ENCODE data around the gene KIF1A.

The KIF1A gene

DNA sequence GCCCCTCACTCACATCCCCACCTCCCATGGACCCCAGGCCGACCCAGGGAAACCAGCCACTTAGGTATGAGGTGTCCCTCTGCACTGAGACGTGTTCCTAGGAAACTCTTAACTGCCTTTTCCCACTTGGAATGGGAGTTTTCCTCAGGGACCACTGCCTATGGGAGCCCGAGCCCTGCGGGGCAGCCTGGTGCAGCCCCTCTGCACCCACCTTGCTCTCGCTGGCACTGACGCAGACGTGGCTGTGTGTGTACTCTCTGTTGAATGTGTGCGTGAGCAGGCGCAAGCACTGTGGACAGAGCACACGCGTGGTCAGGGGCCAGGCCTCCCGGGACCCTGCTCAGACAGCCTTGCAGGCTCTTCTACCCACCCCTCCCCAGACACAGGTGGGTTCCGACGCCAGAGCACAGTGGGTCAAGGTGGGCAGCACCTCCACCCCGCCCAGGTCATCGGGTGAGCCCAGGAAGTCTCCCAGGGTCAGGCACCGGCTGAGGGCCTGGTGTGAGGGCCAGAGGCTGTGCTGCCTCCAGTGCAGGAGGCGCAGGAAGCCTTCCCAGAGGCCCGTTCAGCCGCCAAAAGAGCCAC, 98.3 kb downstream of the KIF1A start:
- TF ChIP-seq POLR2AphosphoS5 (IDR thresholded peaks at IDR 0.05; ENCODE audit: low read depth, low read length) (no peak), POLR2A (IDR thresholded peaks at IDR 0.05; ENCODE audit: low read depth, low read length) (no peak), TAF1 (IDR thresholded peaks at IDR 0.05; ENCODE audit: borderline replicate concordance, low read depth, low read length) (no peak)
- no peak for FAIRE-seq
- no peak for DNase-seq (ENCODE audit: insufficient read length)

DNA sequence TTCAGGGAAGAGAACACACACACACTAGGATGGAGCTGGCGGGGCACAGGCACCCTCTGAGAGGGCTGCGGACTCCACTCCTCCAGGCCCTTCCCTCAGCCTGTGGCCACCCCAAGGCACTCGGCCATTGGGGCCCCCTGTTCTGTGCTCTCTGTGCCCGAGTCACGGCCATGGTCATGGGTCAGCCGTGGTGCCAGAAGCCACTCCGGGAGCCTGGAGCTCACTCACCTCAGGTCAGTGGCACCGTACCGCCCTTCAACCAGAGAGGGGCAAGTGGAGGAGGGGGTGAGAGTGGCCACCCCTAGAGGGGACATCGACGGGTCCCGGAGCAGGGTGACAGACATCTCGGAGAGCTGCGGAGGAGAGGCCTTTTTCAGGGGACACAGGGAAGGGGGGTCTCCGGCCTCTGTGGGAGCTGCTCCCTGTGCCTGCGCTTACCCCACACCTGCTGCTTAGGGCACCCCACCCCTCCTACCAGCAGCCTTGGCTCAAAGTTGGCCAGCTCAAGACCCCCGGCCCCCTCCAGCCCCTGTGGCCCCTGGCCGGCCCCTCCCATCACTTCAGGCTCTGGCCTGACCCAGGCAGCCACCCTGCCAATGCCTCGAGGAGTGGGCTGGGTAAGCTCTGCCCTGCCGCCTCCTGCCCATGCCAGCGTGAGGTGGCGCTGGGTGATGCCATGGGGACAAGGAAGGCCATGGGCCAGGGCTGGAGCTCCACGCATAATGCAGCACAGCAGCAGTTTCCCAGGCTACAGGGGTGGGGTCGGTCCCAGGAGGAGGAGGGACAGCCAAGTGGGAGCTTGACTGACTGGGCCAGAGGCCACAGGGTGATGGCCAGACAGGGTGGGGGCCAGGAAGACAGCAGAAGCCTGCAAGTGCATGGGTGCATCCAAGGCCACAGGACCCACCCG, 99.1 kb downstream of the KIF1A start:
- FAIRE-seq, result no peak

DNA sequence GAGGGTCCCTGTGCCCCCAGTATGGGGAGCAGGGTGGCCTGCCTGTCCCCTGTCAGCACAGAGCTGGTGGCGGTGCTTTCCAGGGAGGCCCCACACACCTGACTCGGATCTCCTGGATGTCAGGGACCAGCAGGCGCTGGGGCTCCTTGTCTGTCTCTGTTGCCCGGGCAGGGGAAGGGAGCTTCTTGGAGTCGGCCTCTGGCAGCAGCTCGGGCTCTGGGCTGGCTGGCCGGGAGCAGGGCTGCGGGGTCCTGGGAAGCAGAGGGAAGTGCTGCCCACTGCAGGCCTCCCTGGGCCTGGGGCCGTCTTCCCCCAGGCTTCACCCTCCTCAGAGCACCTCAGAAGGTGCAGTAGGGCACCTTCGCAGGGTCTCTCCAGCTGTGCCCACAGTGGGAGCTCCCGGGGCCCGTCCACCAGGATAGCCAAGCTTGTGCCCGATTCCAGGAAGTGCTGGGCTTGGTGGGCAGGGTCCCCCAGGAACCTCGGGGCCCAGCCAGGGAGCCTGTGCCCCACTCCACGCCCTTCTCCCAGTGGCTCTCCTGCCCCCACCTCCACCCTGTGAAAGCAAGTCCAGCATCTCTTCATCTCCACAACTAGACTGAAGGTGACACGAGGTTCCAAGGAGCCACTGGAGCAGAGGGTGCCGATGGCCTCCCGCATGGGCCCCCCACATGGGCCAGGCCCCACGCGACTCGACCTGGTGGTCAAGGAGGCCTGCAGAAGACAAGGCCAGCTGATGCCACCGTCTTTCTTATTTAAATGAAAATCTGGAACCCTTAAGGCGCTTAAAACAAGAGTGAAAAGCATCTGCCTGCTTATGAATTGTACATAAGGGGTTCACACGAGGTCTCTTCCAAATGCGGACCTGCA, 100.1 kb downstream of the KIF1A start:
- TF ChIP-seq POLR2A (IDR thresholded peaks at IDR 0.05; ENCODE audit: low read depth, low read length), result no peak
- no peak for TF ChIP-seq POLR2AphosphoS5 (IDR thresholded peaks at IDR 0.05; ENCODE audit: low read depth, low read length)
- no peak for TF ChIP-seq TAF1 (IDR thresholded peaks at IDR 0.05; ENCODE audit: borderline replicate concordance, low read depth, low read length)
- no peak for DNase-seq (ENCODE audit: insufficient read length)
- no peak for FAIRE-seq

More for the DNA sequence above, 99.1 kb downstream of the KIF1A start:
- no peak for DNase-seq (ENCODE audit: insufficient read length)
- TF ChIP-seq TAF1 (IDR thresholded peaks at IDR 0.05; ENCODE audit: borderline replicate concordance, low read depth, low read length), result no peak
- TF ChIP-seq POLR2A (IDR thresholded peaks at IDR 0.05; ENCODE audit: low read depth, low read length), result no peak
- no peak for TF ChIP-seq POLR2AphosphoS5 (IDR thresholded peaks at IDR 0.05; ENCODE audit: low read depth, low read length)

DNA sequence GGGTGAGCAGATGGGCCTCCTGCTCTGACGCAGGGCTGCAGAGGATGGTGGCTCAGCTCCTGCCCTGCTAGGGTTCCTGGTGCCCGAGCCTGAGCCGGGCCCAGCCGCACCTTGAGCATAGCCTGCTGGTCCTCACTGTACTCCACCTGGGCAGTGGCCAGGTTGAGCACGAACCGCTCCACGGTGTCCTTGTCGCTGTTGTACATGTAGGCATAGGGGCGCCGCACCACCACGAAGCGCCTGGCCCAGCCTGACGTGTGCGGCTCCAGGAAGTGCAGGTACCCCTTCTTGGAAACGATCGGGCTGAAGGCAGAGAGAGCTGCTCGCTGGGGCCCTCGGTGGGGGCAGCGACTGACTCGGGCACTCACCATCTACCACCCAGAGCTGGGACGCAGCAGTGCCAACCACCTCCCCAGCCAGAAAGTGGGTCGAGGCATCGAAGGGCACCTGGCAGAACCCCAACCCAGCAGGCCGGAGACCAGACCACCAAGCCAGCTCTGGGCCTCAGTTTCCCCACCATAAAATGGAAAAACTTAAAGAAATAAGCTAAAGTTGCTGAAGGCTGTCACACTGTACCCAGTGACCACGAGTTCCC, 101.0 kb downstream of the KIF1A start:
- FAIRE-seq (no peak), DNase-seq (ENCODE audit: insufficient read length) (no peak)
- TF ChIP-seq TAF1 (IDR thresholded peaks at IDR 0.05; ENCODE audit: borderline replicate concordance, low read depth, low read length) (no peak), POLR2A (IDR thresholded peaks at IDR 0.05; ENCODE audit: low read depth, low read length) (no peak), POLR2AphosphoS5 (IDR thresholded peaks at IDR 0.05; ENCODE audit: low read depth, low read length) (no peak)

DNA sequence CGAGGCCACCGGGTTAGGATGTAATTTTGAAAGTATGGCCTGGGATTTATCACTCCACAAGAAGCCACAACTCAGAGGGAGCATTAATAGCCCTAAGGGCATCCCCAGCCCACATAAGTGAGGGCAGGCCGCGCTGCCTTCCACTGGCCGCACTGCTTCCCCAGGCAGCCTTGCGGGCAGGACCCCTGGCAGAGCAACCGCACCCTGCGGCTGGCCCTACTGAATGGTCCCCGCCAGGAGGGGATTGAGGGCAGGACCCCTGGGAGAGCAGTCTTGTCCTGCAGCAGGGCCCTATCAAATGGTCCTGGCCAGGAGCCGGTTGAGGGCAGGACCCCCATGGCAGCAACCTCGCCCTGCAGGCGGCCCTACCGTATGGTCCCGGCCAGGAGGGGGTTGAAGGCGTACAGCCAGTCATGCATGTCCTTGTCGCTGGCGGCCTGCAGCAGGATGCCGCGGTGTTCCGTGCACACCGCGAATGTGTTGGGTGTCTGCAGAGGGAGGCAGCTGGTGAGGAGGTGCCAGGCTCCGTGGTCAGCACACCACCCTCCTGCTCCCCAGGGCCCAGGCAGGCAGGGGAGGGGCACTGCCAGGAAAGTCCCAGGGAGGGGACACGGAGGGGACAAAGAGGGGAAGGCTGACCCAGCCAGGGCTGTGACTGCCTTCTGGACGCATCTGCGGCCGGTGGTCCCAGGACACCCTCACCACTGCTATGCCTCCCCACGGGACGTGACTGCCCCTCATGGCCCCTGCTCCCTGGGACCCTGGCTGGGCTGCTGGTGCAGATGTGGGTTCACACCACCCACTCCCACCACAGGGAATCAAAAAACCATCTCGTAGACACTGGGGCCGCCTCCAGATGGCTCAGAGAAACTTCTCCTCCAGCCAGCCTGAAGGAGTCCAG, 102.1 kb downstream of the KIF1A start:
- DNase-seq (ENCODE audit: insufficient read length) (no peak), FAIRE-seq (no peak)
- TF ChIP-seq TAF1 (IDR thresholded peaks at IDR 0.05; ENCODE audit: borderline replicate concordance, low read depth, low read length), result no peak
- no peak for TF ChIP-seq POLR2AphosphoS5 (IDR thresholded peaks at IDR 0.05; ENCODE audit: low read depth, low read length)
- TF ChIP-seq POLR2A (IDR thresholded peaks at IDR 0.05; ENCODE audit: low read depth, low read length), result no peak

DNA sequence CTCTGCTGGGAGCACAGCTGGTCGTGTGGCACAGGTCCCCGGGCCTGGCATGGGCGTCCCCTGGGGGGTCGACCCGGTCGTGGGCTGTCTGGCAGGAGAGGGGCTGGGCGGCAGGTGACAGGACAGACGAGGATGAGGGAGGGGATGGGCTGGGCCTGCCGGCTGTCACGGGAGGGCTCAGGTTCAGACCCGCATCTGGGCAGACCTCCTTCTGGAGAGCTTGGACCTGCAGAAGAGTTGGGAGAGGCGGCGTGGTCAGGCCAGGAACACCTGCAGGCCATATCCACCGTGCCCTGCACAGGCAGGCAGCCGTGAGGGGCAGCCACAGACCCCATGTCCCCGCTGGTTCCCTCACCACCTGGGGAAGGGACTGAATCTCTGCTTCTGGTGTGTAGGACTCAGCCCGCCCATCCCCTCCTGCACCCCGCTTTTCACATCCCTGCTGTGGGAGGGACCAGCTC, 102.8 kb downstream of the KIF1A start:
- DNase-seq (ENCODE audit: insufficient read length) (no peak), FAIRE-seq (no peak)
- TF ChIP-seq TAF1 (IDR thresholded peaks at IDR 0.05; ENCODE audit: borderline replicate concordance, low read depth, low read length) (no peak), POLR2AphosphoS5 (IDR thresholded peaks at IDR 0.05; ENCODE audit: low read depth, low read length) (no peak), POLR2A (IDR thresholded peaks at IDR 0.05; ENCODE audit: low read depth, low read length) (no peak)

DNA sequence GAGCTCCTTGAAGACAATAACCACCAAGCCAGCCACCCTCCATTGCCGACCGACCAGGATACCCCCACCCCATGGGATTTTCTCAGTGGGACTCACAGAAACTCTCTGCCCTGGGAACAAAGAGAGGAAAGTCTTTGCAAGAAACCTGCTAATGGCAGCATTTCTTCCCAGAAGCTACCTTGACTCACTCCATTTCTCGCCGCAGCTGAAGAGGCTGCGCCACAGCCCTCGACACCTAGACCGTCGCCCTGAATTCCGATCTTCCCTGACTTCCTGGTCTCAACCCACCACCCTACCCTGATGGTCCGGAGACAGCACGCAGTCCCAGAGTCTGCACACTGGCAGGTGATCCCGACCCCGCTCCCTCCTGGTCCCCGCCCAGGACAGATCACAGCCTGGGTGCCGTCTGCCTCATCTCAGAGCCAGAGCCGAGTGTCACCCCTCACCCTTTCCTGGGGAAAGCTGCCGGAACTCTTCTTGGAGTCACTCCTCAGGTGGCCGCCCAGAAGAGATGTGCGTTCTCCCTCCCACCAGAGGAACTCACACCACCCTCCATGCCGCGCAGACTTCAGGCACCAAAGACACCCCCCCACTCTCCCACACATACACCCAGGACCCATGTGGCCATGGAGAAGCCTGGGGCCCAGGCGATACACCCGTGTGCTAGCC, 103.8 kb downstream of the KIF1A start:
- no peak for TF ChIP-seq POLR2A (IDR thresholded peaks at IDR 0.05; ENCODE audit: low read depth, low read length)
- TF ChIP-seq POLR2AphosphoS5 (IDR thresholded peaks at IDR 0.05; ENCODE audit: low read depth, low read length), result no peak
- TF ChIP-seq TAF1 (IDR thresholded peaks at IDR 0.05; ENCODE audit: borderline replicate concordance, low read depth, low read length), result no peak
- no peak for DNase-seq (ENCODE audit: insufficient read length)
- no peak for FAIRE-seq

DNA sequence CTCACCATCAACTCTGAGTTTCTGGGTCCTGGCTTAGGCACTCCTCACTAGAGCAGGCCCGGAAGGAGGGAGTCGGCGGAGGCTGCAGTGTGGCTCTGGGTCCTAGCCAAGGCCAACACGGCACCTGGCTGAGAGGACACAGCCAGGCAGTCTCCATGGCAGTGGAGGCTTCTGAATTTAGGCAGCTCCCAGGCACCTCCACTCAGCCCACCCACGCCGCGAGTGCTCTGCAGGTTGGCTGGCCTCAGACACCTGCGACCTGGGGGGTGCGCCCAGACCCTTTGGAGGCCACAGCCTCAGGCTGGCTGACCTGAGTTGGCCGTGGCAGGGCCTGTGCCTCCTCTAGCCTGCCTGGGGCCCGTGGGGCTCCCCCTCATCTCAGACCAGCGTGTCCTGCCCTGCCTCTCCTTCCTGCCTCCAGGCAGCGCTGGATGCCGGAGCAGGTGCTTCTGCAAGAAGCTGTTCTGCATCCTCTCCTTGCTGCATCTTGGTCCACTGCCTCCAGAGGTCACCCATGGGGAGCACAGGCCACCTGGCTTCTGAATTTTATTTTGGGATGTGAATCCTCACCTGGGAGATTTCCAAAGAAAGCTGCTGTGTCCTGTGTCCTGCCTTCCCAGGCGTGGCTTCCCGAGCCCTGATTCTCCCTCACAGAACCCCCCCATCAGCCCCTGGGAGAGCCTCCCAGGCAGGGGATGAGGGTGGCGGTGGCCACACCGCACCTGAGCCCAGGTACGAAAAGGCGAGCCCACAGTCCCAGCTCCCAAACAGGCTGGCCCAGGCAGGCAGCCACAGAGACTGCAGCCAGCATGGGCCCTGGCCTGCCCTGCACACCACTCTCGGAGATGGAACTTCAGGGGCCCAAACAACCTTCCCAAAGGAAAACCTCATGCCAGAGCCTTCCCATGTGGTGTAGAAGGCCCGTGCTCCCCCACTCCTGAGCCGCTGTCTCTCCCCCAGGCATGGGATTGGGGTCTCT, 105.0 kb downstream of the KIF1A start:
- no peak for FAIRE-seq
- no peak for TF ChIP-seq POLR2A (IDR thresholded peaks at IDR 0.05; ENCODE audit: low read depth, low read length)
- TF ChIP-seq TAF1 (IDR thresholded peaks at IDR 0.05; ENCODE audit: borderline replicate concordance, low read depth, low read length), result no peak
- no peak for TF ChIP-seq POLR2AphosphoS5 (IDR thresholded peaks at IDR 0.05; ENCODE audit: low read depth, low read length)
- no peak for DNase-seq (ENCODE audit: insufficient read length)
